Iris pigment epithelial cell (primary cell): Measurements from ENCODE around the gene CCDC78.
"Not testable (repeated sequence)": the region's sequence is repeated elsewhere in the genome, so short reads cannot be mapped to it uniquely, and the experiment has no call there.

ENCODE experiments used
- DNase-seq: peaks from one replicate; pipeline ENCODE4 v3.0.0-alpha.2; 2011; ENCODE audit warnings: low read depth

Gene CCDC78

DNA sequence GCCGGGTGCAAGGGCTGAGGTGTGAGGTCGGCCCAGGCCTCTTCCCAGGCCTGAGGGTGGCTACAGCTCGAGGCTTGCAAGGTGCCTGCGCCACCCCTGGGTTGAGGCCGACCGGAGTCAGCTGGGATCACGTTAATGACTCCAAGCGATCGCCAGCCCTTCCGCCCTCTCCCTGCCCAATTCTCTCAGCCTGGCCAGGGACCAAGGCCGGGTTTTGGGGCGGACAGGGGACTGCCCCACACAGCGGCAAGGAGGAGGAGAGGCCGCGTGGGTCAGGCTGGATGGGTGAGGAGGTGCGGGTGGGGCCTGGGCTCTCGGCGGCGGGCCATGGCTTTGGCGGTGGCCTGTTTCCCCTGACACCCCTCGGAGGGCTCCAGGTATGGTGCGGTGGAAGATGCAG is 32.9 kb downstream of the CCDC78 start:
- DNase-seq, result no peak

- DNase-seq, result no peak
Measured at GRCh38 chr16:692356-693108, 33.7 kb downstream of the CCDC78 start.

- DNase-seq, result not testable (repeated sequence)
Measured at GRCh38 chr16:691242-691641, 35.0 kb downstream of the CCDC78 start.

DNA sequence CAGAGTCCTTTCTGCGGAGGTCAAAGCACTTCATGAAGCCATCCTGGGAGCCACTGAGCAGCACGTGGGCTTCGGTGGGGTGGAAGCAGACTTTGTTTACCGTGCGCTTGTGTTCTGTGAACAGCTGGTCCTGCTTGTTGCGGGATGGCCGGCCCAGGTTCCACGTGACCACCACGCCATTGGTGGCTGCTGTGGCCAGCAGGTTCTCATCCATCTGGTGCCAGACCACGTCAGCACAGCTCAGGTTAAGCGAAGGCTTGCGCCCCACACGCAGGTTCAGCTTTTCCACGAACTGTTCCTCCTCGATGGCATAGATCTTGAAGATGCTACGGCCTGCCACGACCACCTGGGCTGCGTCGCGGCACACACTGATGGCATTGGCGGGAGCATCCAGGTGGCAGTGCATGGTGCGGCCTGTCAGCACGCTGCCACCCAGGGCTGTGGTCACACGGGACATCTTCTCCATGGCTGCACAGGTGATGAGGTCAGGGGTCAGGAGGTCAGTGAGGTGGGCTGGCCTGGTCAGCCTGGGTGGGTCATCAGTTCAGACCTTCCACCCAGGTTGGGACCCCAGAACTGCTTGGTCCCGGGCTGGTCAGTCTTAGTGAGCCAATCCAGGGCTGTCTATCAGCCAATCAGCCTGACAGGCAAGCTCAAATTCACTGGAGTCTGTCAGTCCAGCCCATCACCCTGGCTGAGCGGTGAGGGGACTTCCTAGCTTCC is 36.9 kb downstream of the CCDC78 start:
- DNase-seq, result no peak

DNA sequence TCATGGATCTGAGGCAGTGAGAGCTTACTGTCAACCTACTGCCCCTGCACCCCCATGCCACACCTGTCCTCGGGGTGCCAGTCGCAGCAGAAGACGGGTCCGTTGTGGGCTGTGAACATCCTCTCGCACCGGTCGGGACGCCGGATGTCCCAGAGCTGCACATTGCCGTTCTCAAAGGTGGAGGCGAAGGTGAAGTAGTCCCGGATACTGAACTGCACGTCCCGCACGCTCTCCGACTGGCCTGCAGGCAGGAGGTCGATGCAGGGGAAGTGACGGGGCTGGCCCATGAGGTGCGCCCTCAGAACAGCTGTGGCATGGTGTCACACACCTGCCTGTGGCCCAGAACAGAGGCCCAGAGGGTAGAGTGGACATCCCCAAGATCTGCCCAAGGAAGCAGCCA is 38.7 kb downstream of the CCDC78 start:
- DNase-seq, result no peak

DNA sequence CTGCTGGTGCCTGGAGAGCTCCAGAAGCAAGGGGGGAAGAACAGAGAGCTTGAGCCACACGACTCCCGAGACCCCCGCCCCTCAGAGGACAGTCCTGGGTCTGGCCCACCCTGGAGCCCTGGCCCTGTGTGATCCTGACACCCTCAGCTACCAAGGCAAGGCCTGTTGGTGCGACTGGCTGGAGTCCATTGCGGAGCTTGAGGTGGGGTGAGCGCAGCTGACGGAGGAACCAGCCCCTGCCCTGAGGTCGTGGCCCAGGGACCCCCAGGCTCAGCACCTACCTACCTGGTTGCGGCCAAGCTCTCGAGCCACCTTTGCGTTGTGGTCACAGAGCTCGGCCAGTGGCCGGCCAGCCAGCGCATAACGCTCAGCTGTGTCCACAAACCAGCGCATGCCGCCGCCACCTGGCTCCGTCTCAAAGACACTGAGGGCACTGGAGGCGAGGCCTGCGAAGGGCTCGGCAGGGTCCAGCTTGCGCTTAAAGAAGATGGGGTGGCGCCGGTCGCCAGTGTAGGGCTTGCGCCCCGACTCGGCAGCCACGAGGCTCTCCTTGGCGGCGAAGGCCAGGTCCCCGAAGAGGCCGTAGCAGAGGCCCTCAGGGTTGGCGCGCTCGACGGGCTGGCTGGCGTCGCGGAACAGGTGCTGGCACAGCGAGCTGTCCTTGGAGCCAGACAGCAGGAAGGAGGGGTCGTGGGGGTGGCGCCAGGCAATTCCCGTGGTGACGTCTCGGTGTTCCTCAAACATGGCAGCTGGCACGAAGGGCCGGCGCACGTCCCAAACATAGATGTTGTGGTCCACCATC is 39.6 kb downstream of the CCDC78 start:
- no peak for DNase-seq

DNA sequence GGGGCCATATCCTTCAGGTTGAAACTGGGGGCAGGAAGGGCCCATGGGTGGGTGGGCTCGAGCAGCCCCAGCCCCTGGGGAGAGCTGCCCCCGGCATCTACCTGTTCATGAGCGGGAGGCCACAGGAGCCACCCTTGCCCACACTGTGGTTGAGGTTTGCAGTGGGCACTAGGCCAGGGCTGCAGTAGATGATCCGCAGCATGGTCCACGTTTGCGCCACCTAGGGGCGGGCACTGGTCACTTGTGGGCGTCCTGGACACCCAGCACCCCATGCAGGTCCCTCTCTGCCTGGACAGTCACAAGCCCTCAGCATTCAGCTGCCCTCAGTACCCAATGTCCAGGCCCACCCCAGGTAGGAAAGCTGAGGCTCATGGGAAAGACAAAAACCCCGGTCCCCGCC is 40.3 kb downstream of the CCDC78 start:
- no peak for DNase-seq

DNA sequence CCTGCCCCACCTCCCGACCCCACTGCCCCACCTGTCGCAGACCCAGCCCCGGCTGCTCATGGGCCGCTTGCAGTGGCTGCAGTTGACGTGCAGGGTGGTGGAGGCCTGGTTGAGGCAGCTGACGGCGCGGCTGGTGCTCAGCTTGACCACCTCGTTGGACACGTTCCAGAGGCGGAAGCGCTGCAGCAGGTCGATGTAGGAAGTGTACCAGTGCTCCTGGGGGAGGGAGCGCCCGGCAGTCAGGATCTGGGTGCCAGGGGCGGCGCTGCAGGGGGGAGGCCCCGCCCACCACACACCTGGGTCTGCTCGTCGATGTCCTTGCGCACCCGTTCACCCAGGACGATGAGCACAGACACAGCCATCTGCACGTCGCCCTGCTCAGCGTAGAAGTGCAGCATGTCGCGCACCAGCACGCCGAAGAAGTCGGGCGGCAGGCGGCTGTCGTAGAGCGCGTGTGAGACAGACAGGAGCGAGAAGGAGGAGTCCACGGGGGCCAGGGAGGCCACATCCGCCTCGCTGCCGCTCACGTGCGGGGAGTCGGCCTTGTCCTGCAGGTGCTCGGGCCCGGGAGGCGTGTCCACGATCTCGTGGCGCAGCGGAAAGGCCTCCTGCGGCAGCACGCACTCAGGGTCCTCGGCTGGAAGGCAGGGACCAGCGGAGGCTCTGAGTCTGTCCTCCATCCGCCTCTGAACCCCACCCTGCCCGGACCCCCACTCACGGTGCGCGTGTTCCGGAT is 41.1 kb downstream of the CCDC78 start:
- DNase-seq, result no peak

DNA sequence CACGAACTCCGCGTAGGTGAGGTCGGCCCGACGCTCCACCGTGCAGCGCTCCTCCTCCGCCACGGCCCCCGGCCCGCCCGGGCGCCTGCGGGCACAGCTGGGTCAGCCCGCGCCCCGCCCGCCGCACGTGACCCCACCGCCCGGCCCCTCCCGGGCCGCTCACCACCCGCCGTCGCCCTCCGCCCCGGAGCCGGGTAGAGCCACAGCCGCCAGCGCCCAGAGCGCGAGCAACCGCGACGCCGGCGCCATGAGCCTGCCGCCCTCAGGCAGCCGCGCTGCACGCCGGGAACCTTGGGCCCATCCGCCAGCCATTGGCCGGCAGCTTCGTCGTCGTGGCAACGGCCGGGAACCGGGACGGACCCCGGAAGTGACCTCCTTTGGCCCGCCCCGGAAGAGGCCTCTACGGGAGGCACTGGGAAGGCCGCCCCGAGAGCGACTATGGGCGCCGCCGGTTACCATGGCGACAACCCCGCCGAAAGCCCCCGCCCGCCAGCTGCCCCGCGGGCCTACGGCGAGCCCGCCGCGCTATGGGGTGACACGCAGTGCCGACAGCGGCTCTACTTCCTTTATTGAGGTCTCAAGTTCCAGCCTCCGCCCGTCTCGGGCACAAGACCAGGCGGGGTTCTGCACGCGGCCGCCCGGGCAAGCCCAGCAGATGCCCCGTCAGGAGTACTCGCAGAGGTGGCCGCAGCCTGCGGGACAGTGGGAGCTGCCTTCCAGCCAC is 42.0 kb downstream of the CCDC78 start, which contains the start of gene JMJD8:
JMJD8 (minus strand) TSS at position 264 of the 724 bp plus-strand sequence; CDS start at position 249, 15 bp downstream.
- DNase-seq, result peak; percentile 96

DNA sequence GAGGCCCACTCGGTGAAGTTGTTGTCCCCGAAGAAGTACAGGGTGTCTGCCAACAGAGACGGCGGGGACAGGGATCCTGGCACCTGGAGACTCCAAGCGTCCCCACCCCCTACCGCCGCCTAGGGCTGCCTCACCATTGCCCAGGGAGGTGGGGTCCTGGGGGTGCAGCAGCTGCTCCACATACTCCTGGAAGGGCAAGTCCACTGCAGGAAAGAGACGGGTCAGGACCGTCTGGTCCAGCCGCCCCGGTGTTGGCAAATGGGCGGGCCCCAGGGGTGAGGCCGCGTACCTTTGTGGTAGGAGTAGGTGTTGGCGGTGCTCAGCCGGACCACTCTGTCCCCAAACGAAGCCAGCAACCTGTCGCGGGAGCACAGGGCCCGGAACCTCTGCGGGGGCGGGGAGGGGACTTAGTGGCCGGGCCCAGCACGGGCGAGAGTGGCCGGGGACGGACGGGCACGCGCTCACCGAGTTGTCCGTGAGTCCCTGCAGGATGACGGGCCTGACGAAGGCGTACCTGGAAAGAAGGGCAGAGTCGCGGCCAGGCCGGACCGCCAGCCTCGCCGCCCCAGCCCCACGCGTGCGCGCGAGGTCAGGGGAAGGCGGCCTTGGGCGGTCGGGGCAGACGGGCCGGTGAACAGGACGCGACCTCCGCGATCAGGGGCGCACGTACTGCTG is 42.7 kb downstream of the CCDC78 start:
- DNase-seq, result no peak

DNA sequence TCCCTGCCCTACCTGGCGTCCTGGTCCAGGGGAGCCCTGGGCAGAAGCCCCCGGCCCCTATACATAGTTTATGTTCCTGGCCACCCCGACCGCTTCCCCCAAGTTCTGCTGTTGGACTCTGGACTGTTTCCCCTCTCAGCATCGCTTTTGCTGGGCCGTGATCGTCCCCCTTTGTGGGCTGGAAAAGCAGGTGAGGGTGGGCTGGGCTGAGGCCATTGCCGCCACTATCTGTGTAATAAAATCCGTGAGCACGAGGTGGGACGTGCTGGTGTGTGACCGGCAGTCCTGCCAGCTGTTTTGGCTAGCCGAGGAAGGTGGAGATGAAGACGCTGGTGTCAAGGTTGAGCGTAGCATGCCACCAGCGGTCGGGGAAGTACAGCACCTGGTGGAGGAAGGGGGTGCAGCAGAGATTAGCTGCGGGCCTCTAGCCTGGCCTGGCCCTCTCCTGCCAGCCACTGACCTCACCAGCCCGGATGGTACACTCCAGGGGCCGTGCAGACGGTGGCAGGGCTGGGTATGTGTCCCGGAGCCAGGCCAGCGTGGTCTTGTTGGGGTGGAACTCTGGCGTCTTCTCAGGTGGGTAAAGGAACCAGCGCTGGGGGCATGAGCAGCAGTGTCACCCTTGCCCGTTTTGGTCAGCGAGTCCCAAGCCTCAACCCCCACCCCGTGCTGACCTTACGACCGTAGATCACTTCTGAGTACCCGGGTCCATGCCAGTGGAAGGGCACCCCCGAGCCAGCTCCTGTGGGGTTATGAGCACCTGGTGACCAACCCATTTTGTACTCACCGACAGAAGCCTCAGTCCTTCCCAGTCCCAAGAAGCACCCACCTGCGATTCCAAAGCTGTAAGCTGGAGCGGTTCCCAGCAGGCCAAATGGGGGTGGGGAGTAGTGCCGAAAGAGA is 43.5 kb downstream of the CCDC78 start:
- DNase-seq, result no peak

GRCh38 chr16:681746-682427 is 44.4 kb downstream of the CCDC78 start:
- peak; percentile 38 for DNase-seq

DNA sequence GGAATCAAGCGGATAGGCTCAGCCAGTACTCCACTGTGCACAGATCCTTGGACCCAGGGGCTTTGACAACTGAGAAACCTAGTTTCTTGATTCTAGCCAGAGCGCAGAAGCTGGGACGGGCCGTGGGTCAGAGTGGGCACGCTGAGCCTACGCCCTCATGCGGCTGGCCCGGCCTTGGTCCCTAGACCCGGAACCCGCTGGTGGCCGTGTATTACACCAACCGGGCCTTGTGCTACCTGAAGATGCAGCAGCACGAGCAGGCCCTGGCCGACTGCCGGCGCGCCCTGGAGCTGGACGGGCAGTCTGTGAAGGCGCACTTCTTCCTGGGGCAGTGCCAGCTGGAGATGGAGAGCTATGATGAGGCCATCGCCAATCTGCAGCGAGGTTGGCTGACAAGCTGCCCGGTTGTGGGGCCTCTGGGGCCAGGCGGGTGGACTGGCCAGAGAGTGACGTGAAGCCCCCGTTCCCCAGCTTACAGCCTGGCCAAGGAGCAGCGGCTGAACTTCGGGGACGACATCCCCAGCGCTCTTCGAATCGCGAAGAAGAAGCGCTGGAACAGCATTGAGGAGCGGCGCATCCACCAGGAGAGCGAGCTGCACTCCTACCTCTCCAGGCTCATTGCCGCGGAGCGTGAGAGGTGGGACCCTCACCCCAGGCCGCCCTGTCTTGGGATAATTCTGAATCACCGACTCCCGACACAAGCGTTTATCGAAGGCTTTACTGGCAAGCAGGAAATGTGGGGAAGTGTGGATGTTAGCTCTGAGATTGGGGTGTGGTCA is 45.1 kb downstream of the CCDC78 start:
- peak; percentile 57 for DNase-seq

GRCh38 chr16:680625-680945 is 45.7 kb downstream of the CCDC78 start:
- DNase-seq, result no peak

GRCh38 chr16:679814-680624 is 46.2 kb downstream of the CCDC78 start, which contains the start of gene STUB1:
STUB1 (plus strand) TSS chr16:680410; CDS start chr16:680526, 116 bp downstream.
- DNase-seq, result peak; percentile 86

DNA sequence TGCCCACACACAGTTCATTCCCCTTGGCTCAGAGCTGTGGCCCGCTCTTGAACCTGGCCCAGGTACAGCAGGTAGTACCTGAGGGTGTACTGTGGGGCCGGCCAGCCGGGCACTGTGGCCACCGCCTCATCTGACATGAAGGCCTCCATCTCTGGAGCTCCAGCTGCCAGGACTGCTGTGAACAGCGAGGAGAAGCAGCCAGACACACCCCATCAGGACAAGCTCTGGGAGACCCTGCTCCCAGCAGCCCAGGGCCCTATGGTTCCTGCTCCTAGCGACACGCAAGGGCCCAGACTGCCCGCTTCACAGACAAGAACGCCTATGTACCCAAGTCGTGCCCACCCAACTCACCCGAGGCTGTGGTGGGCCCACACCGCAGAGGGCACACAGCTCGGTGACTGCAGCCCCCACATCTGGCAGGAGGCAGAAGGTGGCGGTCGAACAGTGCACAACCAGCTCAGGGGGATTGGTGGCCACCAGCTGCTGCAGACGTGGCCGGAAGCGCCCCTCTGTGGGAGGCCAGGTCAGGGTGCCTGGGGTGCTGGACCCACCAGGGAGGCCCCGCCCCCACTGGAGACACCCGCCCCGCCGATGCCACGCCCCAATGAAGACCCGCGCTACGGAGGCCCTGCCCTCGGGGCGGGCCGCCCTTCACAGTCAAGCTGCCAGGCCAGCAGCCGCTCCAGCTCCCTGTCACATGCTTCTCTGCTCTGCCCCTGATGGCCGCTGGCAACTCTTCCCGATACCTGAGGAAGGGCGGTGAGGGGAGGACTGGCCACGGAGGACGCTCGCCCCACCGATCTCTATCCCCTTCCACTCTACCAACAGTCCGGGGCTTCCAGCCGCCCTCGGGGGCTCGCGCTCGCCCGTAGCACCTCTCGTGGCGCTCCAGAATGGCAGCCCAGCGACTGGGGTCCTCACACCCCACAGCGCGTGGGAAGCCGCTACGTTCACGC is 47.1 kb downstream of the CCDC78 start:
- peak; percentile 35 for DNase-seq
